ENCODE data around the gene PROCA1.

Gene PROCA1

GRCh38 chr17:28711723-28712031 is at the start of gene PROCA1:
Gene PROCA1 (minus strand): TSS chr17:28711888. CDS start chr17:28711660, 228 bp downstream.
- Mint-ChIP-seq H3K4me1 (peaks cover 20% of the 10 kb centered on the region), H3K9me3 (no peaks in the 10 kb centered on the region), H3K27ac (ENCODE audit: low read depth) (peak within 1 kb of the TSS; percentile 87), H3K36me3 (ENCODE audit: insufficient read depth) (peaks cover 10% of the 10 kb centered on the region), H3K27me3 (peaks cover 13% of the 10 kb centered on the region), H3K4me3 (peak within 1 kb of the TSS; percentile 77)
- ATAC-seq (replicated peaks; ENCODE audit: extremely low read depth, poor library complexity, severe bottlenecking) (peak; percentile 61), DNase-seq (ENCODE audit: low spot score in 2 of 2) (no peak)

- no peak overlapping the region for H3K27ac Mint-ChIP-seq (ENCODE audit: low read depth)
- no peaks in the 10 kb centered on the region for H3K9me3 Mint-ChIP-seq
- H3K4me1 Mint-ChIP-seq = peaks cover 5% of the 10 kb centered on the region
- peaks cover 21% of the 10 kb centered on the region for H3K36me3 Mint-ChIP-seq (ENCODE audit: insufficient read depth)
- no peak overlapping the region for H3K4me3 Mint-ChIP-seq
- ATAC-seq (replicated peaks; ENCODE audit: extremely low read depth, poor library complexity, severe bottlenecking) = no peak
- DNase-seq (ENCODE audit: low spot score in 2 of 2) = no peak
- H3K27me3 Mint-ChIP-seq = no peaks in the 10 kb centered on the region
These were observed 49.2 kb upstream of the PROCA1 start for GRCh38 chr17:28760601-28761562.

- Mint-ChIP-seq H3K27ac (ENCODE audit: low read depth) (no peak overlapping the region), H3K36me3 (ENCODE audit: insufficient read depth) (peaks cover 21% of the 10 kb centered on the region), H3K9me3 (no peaks in the 10 kb centered on the region), H3K4me1 (peaks cover 5% of the 10 kb centered on the region), H3K4me3 (no peak overlapping the region), H3K27me3 (no peaks in the 10 kb centered on the region)
- no peak for DNase-seq (ENCODE audit: low spot score in 2 of 2)
- no peak for ATAC-seq (replicated peaks; ENCODE audit: extremely low read depth, poor library complexity, severe bottlenecking)
These were observed 47.7 kb upstream of the PROCA1 start for GRCh38 chr17:28759256-28759865.

GRCh38 chr17:28758411-28759121 is 46.9 kb upstream of the PROCA1 start:
- ATAC-seq (replicated peaks; ENCODE audit: extremely low read depth, poor library complexity, severe bottlenecking) (no peak), DNase-seq (ENCODE audit: low spot score in 2 of 2) (no peak)
- H3K27ac Mint-ChIP-seq (ENCODE audit: low read depth) = no peak overlapping the region
- H3K36me3 Mint-ChIP-seq (ENCODE audit: insufficient read depth) = peaks cover 17% of the 10 kb centered on the region
- no peaks in the 10 kb centered on the region for H3K27me3 Mint-ChIP-seq
- H3K4me1 Mint-ChIP-seq = peaks cover under 1% of the 10 kb centered on the region
- no peaks in the 10 kb centered on the region for H3K9me3 Mint-ChIP-seq
- no peak overlapping the region for H3K4me3 Mint-ChIP-seq

- Mint-ChIP-seq H3K36me3 (ENCODE audit: insufficient read depth) (peaks cover 17% of the 10 kb centered on the region), H3K4me3 (no peak overlapping the region), H3K4me1 (no peaks in the 10 kb centered on the region), H3K9me3 (no peaks in the 10 kb centered on the region), H3K27ac (ENCODE audit: low read depth) (no peak overlapping the region), H3K27me3 (no peaks in the 10 kb centered on the region)
- DNase-seq (ENCODE audit: low spot score in 2 of 2) (no peak), ATAC-seq (replicated peaks; ENCODE audit: extremely low read depth, poor library complexity, severe bottlenecking) (no peak)
These were observed 44.5 kb upstream of the PROCA1 start for GRCh38 chr17:28756049-28756804.

- H3K4me1 Mint-ChIP-seq = no peaks in the 10 kb centered on the region
- no peak overlapping the region for H3K4me3 Mint-ChIP-seq
- DNase-seq (ENCODE audit: low spot score in 2 of 2) = no peak
- H3K27ac Mint-ChIP-seq (ENCODE audit: low read depth) = no peak overlapping the region
- H3K27me3 Mint-ChIP-seq = no peaks in the 10 kb centered on the region
- no peak for ATAC-seq (replicated peaks; ENCODE audit: extremely low read depth, poor library complexity, severe bottlenecking)
- H3K9me3 Mint-ChIP-seq = no peaks in the 10 kb centered on the region
- peaks cover 17% of the 10 kb centered on the region for H3K36me3 Mint-ChIP-seq (ENCODE audit: insufficient read depth)
These were observed 43.8 kb upstream of the PROCA1 start for GRCh38 chr17:28755486-28755885.

GRCh38 chr17:28751600-28752366 is 40.1 kb upstream of the PROCA1 start:
- ATAC-seq (replicated peaks; ENCODE audit: extremely low read depth, poor library complexity, severe bottlenecking) = no peak

GRCh38 chr17:28750178-28751047 is 38.7 kb upstream of the PROCA1 start:
- Mint-ChIP-seq H3K4me3 (no peak overlapping the region), H3K4me1 (peaks cover 10% of the 10 kb centered on the region)
- peak; percentile 70 for ATAC-seq (replicated peaks; ENCODE audit: extremely low read depth, poor library complexity, severe bottlenecking)

More at GRCh38 chr17:28751600-28752366, 40.1 kb upstream of the PROCA1 start:
- peak overlapping the region; percentile 49 for H3K27ac Mint-ChIP-seq (ENCODE audit: low read depth)
- no peaks in the 10 kb centered on the region for H3K27me3 Mint-ChIP-seq
- H3K4me3 Mint-ChIP-seq = no peak overlapping the region
- peaks cover 7% of the 10 kb centered on the region for H3K36me3 Mint-ChIP-seq (ENCODE audit: insufficient read depth)
- no peaks in the 10 kb centered on the region for H3K4me1 Mint-ChIP-seq
- no peak for DNase-seq (ENCODE audit: low spot score in 2 of 2)
- no peaks in the 10 kb centered on the region for H3K9me3 Mint-ChIP-seq

GRCh38 chr17:28749516-28750177 is 38.0 kb upstream of the PROCA1 start:
- peaks cover 18% of the 10 kb centered on the region for H3K4me1 Mint-ChIP-seq
- H3K36me3 Mint-ChIP-seq (ENCODE audit: insufficient read depth) = peaks cover 12% of the 10 kb centered on the region
- H3K4me3 Mint-ChIP-seq = no peak overlapping the region
- no peaks in the 10 kb centered on the region for H3K27me3 Mint-ChIP-seq
- DNase-seq (ENCODE audit: low spot score in 2 of 2) (no peak), ATAC-seq (replicated peaks; ENCODE audit: extremely low read depth, poor library complexity, severe bottlenecking) (no peak)
- no peak overlapping the region for H3K27ac Mint-ChIP-seq (ENCODE audit: low read depth)
- no peaks in the 10 kb centered on the region for H3K9me3 Mint-ChIP-seq

More at GRCh38 chr17:28750178-28751047, 38.7 kb upstream of the PROCA1 start:
- Mint-ChIP-seq H3K27me3 (no peaks in the 10 kb centered on the region), H3K27ac (ENCODE audit: low read depth) (no peak overlapping the region), H3K9me3 (no peaks in the 10 kb centered on the region), H3K36me3 (ENCODE audit: insufficient read depth) (peaks cover 6% of the 10 kb centered on the region)
- DNase-seq (ENCODE audit: low spot score in 2 of 2) = peak; percentile 81 to 87

GRCh38 chr17:28748852-28749515 is 37.3 kb upstream of the PROCA1 start:
- ATAC-seq (replicated peaks; ENCODE audit: extremely low read depth, poor library complexity, severe bottlenecking) (no peak), DNase-seq (ENCODE audit: low spot score in 2 of 2) (no peak)
- Mint-ChIP-seq H3K36me3 (ENCODE audit: insufficient read depth) (peaks cover 16% of the 10 kb centered on the region), H3K27ac (ENCODE audit: low read depth) (peak overlapping the region; percentile 41), H3K27me3 (no peaks in the 10 kb centered on the region), H3K4me1 (peaks cover 21% of the 10 kb centered on the region), H3K4me3 (no peak overlapping the region), H3K9me3 (no peaks in the 10 kb centered on the region)

All from central memory CD8-positive, alpha-beta T cell (primary cell).